ENCODE data around the gene HECTD2. TPM values are rescaled to one million over a fixed set of nuclear protein-coding genes. Genes with fewer than 3 reads are reported as not detected.

The HECTD2 gene
- total RNA-seq, 2 donors from 2014 or later = 18.7 to 22.8 TPM

DNA sequence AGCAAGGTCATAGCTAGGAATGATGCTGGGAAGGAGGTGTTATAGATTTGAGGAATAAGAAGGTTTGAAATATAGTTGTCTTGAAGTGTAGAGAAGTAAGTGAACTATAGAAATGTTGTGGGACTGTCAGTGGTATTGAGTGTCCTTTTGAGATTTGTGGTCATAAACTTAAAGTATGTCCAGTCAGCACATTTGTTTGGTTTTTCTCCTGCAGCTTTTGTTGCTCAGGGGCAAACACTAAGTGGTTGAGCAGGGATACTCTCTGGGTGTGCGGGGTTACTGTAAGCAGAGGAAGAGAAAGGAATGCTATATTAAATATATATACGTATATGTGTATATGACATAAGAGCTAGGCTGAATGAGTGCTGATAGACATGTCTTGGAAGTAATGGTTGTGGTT is 67.1 kb downstream of the HECTD2 start:
- Histone ChIP-seq H3K4me3 (no peak overlapping the region), H3K9me3 (no peaks in the 10 kb centered on the region), H3K4me1 (replicated peaks) (no peaks in the 10 kb centered on the region), H3K36me3 (no peaks in the 10 kb centered on the region), H3K27me3 (replicated peaks; ENCODE audit: insufficient read depth) (no peaks in the 10 kb centered on the region), H3K27ac (no peak overlapping the region)
- WGBS = 90% methylated on average over 2 of the region's 2 CpGs
- intact Hi-C loops (cut with DNase I) = no loop called here
- TF ChIP-seq, protein P1, sequence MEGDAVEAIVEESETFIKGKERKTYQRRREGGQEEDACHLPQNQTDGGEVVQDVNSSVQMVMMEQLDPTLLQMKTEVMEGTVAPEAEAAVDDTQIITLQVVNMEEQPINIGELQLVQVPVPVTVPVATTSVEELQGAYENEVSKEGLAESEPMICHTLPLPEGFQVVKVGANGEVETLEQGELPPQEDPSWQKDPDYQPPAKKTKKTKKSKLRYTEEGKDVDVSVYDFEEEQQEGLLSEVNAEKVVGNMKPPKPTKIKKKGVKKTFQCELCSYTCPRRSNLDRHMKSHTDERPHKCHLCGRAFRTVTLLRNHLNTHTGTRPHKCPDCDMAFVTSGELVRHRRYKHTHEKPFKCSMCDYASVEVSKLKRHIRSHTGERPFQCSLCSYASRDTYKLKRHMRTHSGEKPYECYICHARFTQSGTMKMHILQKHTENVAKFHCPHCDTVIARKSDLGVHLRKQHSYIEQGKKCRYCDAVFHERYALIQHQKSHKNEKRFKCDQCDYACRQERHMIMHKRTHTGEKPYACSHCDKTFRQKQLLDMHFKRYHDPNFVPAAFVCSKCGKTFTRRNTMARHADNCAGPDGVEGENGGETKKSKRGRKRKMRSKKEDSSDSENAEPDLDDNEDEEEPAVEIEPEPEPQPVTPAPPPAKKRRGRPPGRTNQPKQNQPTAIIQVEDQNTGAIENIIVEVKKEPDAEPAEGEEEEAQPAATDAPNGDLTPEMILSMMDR (IDR thresholded peaks at IDR 0.05) = no peak
- no peak for TF ChIP-seq POLR2A (IDR thresholded peaks at IDR 0.05)
- no peak for TF ChIP-seq POLR2AphosphoS5 (IDR thresholded peaks at IDR 0.05)
- DNase-seq (ENCODE audit: low spot score) = no peak

DNA sequence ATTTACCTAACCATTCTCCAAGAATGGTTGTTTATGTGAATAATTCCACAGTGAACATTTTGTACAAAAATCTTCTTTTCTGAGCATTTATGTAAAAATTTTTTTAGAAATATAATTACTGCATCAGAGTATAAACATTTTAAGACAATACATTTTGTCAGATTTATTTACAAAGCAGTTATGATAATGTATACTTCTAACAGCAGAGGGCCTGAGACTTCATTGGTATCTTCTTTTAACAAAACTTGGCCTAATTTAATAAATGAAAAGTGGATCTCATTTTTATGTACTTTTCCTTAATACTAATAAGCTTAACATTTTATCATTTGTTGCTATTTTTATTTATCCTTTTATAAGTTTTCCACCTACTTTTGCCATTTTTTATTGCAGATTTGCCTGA is 69.4 kb downstream of the HECTD2 start:
- no peaks in the 10 kb centered on the region for H3K9me3 ChIP-seq
- no peak for DNase-seq (ENCODE audit: low spot score)
- no peak overlapping the region for H3K27ac ChIP-seq
- no peaks in the 10 kb centered on the region for H3K36me3 ChIP-seq
- TF ChIP-seq, protein P1 (IDR thresholded peaks at IDR 0.05) = no peak
- TF ChIP-seq POLR2A (IDR thresholded peaks at IDR 0.05) = no peak
- TF ChIP-seq POLR2AphosphoS5 (IDR thresholded peaks at IDR 0.05) = no peak
- H3K27me3 ChIP-seq (replicated peaks; ENCODE audit: insufficient read depth) = no peaks in the 10 kb centered on the region
- H3K4me1 ChIP-seq (replicated peaks) = no peaks in the 10 kb centered on the region
- H3K4me3 ChIP-seq = no peak overlapping the region
- intact Hi-C loops (cut with DNase I) = no loop called here

DNA sequence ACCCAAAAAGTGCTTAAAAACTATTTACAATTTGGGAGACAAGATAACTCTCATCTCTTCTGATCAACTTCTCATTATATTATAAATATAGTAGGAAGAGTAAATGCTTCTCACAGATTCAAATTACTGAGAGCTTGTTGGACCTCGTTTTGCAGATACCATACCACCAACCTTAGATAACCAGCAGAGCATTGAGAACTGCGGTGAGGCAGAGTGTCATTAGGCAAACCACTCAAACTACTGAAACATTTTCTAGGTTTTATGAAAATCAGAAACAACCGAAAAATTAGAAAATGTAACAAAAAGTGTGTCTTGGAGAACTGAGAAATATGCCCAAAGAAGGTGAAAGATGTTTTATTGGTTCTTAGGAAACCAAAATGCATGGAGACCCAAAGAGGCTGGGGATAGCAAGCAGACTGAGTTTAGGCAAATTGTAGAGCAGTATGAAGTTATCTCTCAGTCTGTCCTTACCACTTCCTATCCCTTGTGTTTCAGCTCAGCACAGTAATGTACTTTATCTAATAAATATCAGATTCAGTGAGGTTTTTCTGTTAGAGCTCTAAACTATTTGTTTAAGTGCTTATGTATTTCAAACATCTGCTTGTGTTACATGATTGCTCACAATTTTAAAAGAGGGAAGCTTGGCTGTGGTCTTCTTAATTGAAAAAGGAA is 77.9 kb downstream of the HECTD2 start:
- Histone ChIP-seq H3K36me3 (no peaks in the 10 kb centered on the region), H3K27me3 (replicated peaks; ENCODE audit: insufficient read depth) (no peaks in the 10 kb centered on the region), H3K27ac (no peak overlapping the region), H3K9me3 (no peaks in the 10 kb centered on the region), H3K4me3 (no peak overlapping the region), H3K4me1 (replicated peaks) (no peaks in the 10 kb centered on the region)
- no peak for TF ChIP-seq POLR2AphosphoS5 (IDR thresholded peaks at IDR 0.05)
- whole genome bisulfite sequencing = 75% methylated on average over 3 of the region's 3 CpGs
- no peak for DNase-seq (ENCODE audit: low spot score)
- intact Hi-C loops (cut with DNase I) = no loop called here

DNA sequence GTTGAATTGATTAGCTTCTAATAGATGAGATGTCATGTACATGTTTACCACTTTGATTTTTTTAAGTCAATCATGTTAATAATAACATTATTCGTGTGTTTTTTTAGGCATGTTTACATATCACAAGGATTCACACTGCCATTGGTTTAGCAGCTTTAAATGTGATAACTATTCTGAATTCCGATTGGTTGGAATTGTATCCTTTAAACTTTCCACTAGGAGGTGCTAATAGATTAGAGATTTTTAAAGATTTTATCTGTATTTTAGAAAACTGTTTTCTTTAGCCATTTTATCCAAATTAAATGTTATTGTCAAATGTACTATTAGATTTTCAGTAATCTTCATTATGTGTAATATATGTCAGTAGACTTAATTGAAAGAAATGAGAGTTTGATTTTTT is 83.2 kb downstream of the HECTD2 start:
- TF ChIP-seq POLR2AphosphoS5 (IDR thresholded peaks at IDR 0.05) (no peak), POLR2A (IDR thresholded peaks at IDR 0.05) (no peak)
- TF ChIP-seq, protein P1 (IDR thresholded peaks at IDR 0.05) = peak in 3 of 4 experiments; percentile 27 to 63 (median 58)
- Histone ChIP-seq H3K36me3 (no peaks in the 10 kb centered on the region), H3K4me3 (no peak overlapping the region), H3K9me3 (no peaks in the 10 kb centered on the region), H3K27me3 (replicated peaks; ENCODE audit: insufficient read depth) (no peaks in the 10 kb centered on the region), H3K27ac (no peak overlapping the region), H3K4me1 (replicated peaks) (no peaks in the 10 kb centered on the region)
- no peak for DNase-seq (ENCODE audit: low spot score)
- intact Hi-C loops (cut with DNase I) = loop anchor here (5.0 kb wide), 1 partner anchor 139 kb away; the partner anchor contains the start of gene PPP1R3C
- WGBS = 59% methylated on average over 2 of the region's 2 CpGs

DNA sequence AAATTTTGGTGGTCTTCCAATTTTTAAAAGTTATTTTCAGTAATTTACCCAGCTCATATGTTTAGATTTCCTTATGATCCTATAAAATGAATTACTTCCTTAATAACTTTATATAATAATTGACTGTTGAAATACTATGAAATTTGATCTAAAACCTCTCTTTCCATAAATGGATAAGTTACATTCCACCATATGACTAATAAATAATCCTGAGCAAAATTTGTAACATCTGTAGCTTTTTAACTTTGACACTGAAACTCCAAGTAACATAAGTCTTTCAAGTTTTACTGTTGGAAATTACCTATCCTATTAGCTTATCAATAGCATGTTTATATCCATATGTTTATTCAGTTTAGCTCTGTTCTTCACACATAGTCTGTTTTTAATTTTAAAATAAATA is 85.3 kb downstream of the HECTD2 start:
- Histone ChIP-seq H3K36me3 (no peaks in the 10 kb centered on the region), H3K9me3 (no peaks in the 10 kb centered on the region), H3K27me3 (replicated peaks; ENCODE audit: insufficient read depth) (no peaks in the 10 kb centered on the region), H3K4me3 (no peak overlapping the region), H3K4me1 (replicated peaks) (no peaks in the 10 kb centered on the region), H3K27ac (no peak overlapping the region)
- intact Hi-C loops (cut with DNase I) = no loop called here
- TF ChIP-seq POLR2AphosphoS5 (IDR thresholded peaks at IDR 0.05) (no peak), POLR2A (IDR thresholded peaks at IDR 0.05) (no peak)
- TF ChIP-seq, protein P1 (IDR thresholded peaks at IDR 0.05) = no peak
- no peak for DNase-seq (ENCODE audit: low spot score)
